ENCODE data around the gene ADSL. TPM values are rescaled to one million over a fixed set of nuclear protein-coding genes. Genes with fewer than 3 reads are reported as not detected.

ADSL gene
- total RNA-seq, 1 donor from 2014 or later = 57.9 TPM

DNA sequence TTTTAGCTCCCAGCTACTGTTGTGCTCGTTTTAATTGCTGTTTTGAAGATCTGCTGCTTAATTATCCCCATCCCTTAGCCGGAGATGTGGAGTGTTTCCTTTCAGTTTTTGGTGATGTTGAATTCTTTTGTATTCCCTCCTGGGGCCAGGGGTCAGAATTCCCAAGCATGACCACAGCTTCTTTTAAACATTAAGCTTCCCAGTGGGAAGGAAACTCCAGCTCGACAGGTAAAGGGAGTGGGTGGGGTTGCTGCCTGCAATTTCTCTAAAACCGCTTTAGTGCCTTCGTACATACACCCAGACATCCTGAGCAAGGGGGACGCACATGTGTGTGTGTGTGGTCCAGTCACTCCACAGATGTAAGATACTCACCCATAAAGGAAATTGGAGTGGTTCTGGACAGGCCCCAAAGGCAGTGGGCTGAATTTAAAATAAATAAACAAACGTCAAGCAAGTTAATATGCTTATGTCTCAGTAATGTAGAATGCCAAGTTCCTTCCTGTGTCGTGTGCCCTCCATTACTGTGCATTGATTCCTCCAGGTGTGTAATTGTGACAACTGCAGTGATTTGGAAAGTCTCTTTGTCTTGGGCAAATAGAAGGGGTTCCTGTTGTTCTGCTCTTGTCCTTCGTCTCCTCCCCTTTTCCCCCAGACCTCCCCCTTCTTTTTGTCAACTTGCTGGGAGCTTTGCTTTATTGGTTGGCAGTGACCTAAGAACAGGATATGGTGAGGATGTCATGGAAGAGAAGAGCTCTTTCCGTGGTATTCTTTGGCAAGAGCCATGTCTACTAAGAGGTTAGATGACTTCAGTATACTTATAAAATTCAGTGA lies 19.2 kb upstream of the ADSL start:
- FAIRE-seq = no peak
- DNase-seq (ENCODE audit: low spot score in 2 of 2) = no peak

- DNase-seq (ENCODE audit: low spot score in 2 of 2) (no peak), FAIRE-seq (no peak)
Measured at GRCh38 chr22:40328546-40329456, 17.5 kb upstream of the ADSL start.

- FAIRE-seq = no peak
- DNase-seq (ENCODE audit: low spot score in 2 of 2) = no peak
Measured at GRCh38 chr22:40329466-40329865, 16.8 kb upstream of the ADSL start.

DNA sequence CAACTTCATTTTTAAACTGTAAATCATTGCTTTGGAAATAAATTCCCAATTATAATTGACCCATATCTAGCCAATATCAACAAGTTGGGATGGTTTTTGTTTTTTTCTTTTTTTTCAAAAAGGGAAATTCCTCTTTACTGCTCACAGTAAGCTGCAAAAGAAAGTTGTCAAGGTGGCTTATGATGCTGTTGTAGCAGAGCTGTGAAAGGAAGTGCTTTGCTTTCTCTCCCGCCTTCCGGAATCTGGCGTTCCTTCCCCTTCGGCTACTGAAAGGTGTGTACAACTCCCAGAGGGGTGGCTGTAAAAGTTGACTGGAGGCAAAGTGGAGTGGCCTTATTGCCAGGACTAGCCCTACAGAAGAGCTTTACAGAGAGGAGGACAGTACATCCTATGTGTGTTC lies 16.2 kb upstream of the ADSL start:
- no peak for DNase-seq (ENCODE audit: low spot score in 2 of 2)

GRCh38 chr22:40330615-40331014 lies 15.7 kb upstream of the ADSL start:
- FAIRE-seq (no peak), DNase-seq (ENCODE audit: low spot score in 2 of 2) (no peak)

More for the DNA sequence above, 16.2 kb upstream of the ADSL start:
- FAIRE-seq = no peak

DNA sequence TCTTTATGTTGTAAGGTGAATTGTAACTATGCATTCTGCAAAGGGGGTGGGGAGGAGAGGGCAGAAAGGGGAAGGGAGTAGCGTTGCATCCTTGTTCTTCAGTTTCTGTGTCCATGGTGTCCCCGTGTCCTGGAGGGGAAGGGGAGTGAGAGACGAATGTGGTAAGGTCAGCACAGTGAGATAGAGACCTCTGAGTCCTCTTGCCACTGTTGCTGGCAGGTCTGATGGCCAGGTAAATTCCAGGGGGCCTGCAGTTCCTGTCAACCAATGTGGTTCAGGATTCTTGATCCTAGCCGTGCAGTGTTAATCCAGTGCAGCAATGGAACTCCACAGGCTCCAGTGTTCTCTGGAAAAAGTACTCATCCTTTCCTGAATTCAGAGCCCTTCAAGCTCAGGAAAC lies 14.6 kb upstream of the ADSL start:
- FAIRE-seq = no peak

GRCh38 chr22:40332319-40332781 lies 13.9 kb upstream of the ADSL start:
- no peak for DNase-seq (ENCODE audit: low spot score in 2 of 2)
- FAIRE-seq = no peak

More for the DNA sequence above, 14.6 kb upstream of the ADSL start:
- DNase-seq (ENCODE audit: low spot score in 2 of 2) = no peak

GRCh38 chr22:40334060-40334459 lies 12.2 kb upstream of the ADSL start:
- FAIRE-seq (no peak), DNase-seq (ENCODE audit: low spot score in 2 of 2) (no peak)

- DNase-seq (ENCODE audit: low spot score in 2 of 2) (no peak), FAIRE-seq (no peak)
Measured at GRCh38 chr22:40334899-40335298, 11.4 kb upstream of the ADSL start.

GRCh38 chr22:40335358-40335757 lies 10.9 kb upstream of the ADSL start:
- no peak for FAIRE-seq
- no peak for DNase-seq (ENCODE audit: low spot score in 2 of 2)

DNA sequence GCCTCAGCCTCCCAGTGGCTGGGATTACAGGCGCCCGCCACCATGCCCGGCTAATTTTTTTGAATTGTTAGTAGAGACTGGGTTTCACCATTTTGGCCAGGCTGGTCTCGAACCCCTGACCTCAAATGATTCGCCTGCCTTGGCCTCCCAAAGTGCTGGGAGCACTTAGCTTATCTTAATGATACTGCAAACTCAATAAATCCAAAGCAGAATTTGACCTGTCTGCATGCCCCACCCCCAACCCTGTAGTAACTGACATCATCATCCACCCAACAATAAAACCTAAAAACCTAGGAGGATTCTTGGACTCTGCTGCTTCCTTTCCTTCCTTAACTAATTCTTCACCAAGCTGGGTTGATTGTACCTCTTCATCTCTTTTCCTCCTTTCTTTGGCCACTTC lies 6.3 kb upstream of the ADSL start:
- DNase-seq (ENCODE audit: low spot score in 2 of 2) (no peak), FAIRE-seq (no peak)

GRCh38 chr22:40341604-40342003 lies 4.7 kb upstream of the ADSL start:
- FAIRE-seq (no peak), DNase-seq (ENCODE audit: low spot score in 2 of 2) (no peak)

DNA sequence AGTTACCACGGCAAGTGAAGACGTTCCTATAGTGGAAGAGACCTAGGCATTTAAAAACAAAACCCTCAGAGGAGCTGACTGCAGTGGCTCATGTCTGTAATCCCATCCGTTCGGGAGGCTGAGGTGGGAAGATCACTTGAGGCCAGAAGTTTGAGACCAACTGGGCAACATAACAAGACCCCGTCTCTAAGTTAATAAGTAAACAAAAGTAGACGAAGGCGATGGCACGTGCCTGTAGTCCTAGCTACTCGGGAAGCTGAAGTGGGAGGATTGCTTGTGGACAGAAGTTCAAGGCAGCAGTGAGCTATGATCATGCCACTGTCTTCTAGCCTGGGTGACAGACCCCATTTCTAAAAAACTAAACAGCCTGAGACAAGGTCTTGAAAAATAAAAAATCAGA lies 3.8 kb upstream of the ADSL start:
- DNase-seq (ENCODE audit: low spot score in 2 of 2) (no peak), FAIRE-seq (no peak)

GRCh38 chr22:40345271-40345670 lies 1.0 kb upstream of the ADSL start:
- FAIRE-seq = no peak

GRCh38 chr22:40345815-40346184 lies 500 bp upstream of the ADSL start:
- DNase-seq (ENCODE audit: low spot score in 2 of 2) (no peak), FAIRE-seq (no peak)

More at GRCh38 chr22:40345271-40345670, 1.0 kb upstream of the ADSL start:
- no peak for DNase-seq (ENCODE audit: low spot score in 2 of 2)

- DNase-seq (ENCODE audit: low spot score in 2 of 2) = no peak
- no peak for FAIRE-seq
Measured at GRCh38 chr22:40347300-40347699, 1.0 kb downstream of the ADSL start.

DNA sequence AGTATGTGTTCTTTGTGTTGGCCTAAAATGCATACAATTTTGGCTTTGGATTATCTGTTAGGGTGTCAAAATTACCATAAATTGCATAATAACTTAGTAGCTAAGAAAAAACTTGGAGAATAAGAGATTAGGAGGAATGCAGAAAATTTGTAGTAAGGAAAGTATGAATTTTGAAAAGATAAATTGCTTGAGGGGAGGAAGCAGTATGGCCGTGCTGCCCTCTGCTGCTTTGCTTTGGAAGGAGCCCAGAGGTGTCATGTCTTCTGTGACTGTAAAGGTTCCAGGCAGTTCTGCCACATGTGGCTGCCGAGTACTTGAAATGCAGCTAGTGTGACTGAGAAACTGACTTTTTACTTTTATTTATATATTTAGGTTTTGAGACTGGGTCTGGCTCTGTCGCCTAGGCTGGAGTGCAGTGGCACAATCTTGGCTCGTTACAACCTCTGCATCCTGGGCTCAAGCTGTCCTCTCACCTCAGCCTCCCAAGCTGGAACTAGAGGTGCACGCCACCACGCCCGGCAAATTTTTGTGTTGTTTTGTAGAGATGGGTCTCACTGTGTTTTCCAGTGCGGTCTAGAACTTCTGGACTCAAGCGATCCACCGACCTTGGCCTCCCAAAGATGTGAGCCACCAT lies 1.8 kb downstream of the ADSL start:
- no peak for FAIRE-seq
- DNase-seq (ENCODE audit: low spot score in 2 of 2) = peak; percentile 43 to 62

- DNase-seq (ENCODE audit: low spot score in 2 of 2) (no peak), FAIRE-seq (no peak)
Measured at GRCh38 chr22:40352763-40353162, 6.5 kb downstream of the ADSL start.

- DNase-seq (ENCODE audit: low spot score in 2 of 2) = no peak
- no peak for FAIRE-seq
Measured at GRCh38 chr22:40361100-40361499, 14.8 kb downstream of the ADSL start.

DNA sequence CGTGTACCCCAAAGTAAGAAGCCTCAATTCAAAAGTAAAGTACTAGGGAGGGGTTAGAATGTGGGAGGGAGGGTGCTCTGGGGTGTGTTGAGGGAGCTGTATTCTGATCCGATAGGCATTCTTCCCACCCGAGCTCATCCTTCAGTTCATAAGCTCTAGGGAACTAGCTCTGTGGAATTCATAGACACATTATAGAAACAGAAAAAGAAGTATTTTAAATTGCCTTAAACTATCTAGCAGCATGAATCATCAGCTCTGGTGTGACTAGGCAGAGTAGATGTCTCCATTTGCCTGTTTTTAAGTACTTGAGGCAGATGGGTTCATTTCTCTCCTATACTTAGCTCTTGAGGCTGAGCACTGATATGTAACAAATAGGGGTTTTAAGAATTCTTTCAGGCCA lies 16.8 kb downstream of the ADSL start:
- no peak for FAIRE-seq
- DNase-seq (ENCODE audit: low spot score in 2 of 2) = no peak

GRCh38 chr22:40364431-40364830 lies 18.1 kb downstream of the ADSL start:
- DNase-seq (ENCODE audit: low spot score in 2 of 2) (no peak), FAIRE-seq (no peak)
